Measurements from ENCODE around the gene TBC1D2B.
"Not testable (repeated sequence)": the region's sequence is repeated elsewhere in the genome, so short reads cannot be mapped to it uniquely, and the experiment has no call there.

Gene TBC1D2B

GRCh38 chr15:77975332-77976094, 102.0 kb downstream of the TBC1D2B start:
- TF ChIP-seq CTCF (conservative IDR thresholded peaks at IDR 0.05; ENCODE audit: low read depth, low read length): no peak
- H3K4me3 ChIP-seq (ENCODE audit: low read length): no peak overlapping the region
- no peak for DNase-seq (ENCODE audit: low read depth)

- H3K4me3 ChIP-seq (ENCODE audit: low read length): no peak overlapping the region
- TF ChIP-seq CTCF (conservative IDR thresholded peaks at IDR 0.05; ENCODE audit: low read depth, low read length): no peak
- no peak for DNase-seq (ENCODE audit: low read depth)
Observed at GRCh38 chr15:77974416-77975331, 102.8 kb downstream of the TBC1D2B start.

GRCh38 chr15:77974098-77974414, 103.5 kb downstream of the TBC1D2B start:
- no peak for TF ChIP-seq CTCF (conservative IDR thresholded peaks at IDR 0.05; ENCODE audit: low read depth, low read length)
- H3K4me3 ChIP-seq (ENCODE audit: low read length): no peak overlapping the region
- DNase-seq (ENCODE audit: low read depth): no peak

GRCh38 chr15:77973273-77974097, 104.0 kb downstream of the TBC1D2B start:
- not testable (repeated sequence) for H3K4me3 ChIP-seq (ENCODE audit: low read length)

GRCh38 chr15:77972706-77973105, 104.8 kb downstream of the TBC1D2B start:
- H3K4me3 ChIP-seq (ENCODE audit: low read length); DNase-seq (ENCODE audit: low read depth): not testable (repeated sequence)

More at GRCh38 chr15:77973273-77974097, 104.0 kb downstream of the TBC1D2B start:
- DNase-seq (ENCODE audit: low read depth): not testable (repeated sequence)

GRCh38 chr15:77971875-77972274, 105.6 kb downstream of the TBC1D2B start:
- DNase-seq (ENCODE audit: low read depth); H3K4me3 ChIP-seq (ENCODE audit: low read length): not testable (repeated sequence)

GRCh38 chr15:77970813-77971360, 106.6 kb downstream of the TBC1D2B start:
- DNase-seq (ENCODE audit: low read depth): not testable (repeated sequence)

GRCh38 chr15:77969055-77969454, 108.5 kb downstream of the TBC1D2B start:
- DNase-seq (ENCODE audit: low read depth): no peak
- no peak overlapping the region for H3K4me3 ChIP-seq (ENCODE audit: low read length)
- TF ChIP-seq CTCF (conservative IDR thresholded peaks at IDR 0.05; ENCODE audit: low read depth, low read length): no peak

More at GRCh38 chr15:77970813-77971360, 106.6 kb downstream of the TBC1D2B start:
- H3K4me3 ChIP-seq (ENCODE audit: low read length): not testable (repeated sequence)

Measured in retinal pigment epithelial cell (primary cell).